Fibroblast of pulmonary artery (primary cell): Measurements from ENCODE around the gene PMEPA1.
"Not testable (repeated sequence)": the region's sequence is repeated elsewhere in the genome, so short reads cannot be mapped to it uniquely, and the experiment has no call there.

ENCODE experiments used
- DNase-seq: peaks from one replicate; pipeline ENCODE4 v3.0.0-alpha.2; 2010; ENCODE audit warnings: low read depth
- H3K4me3 ChIP-seq: replicated peaks from 2 replicates; pipeline ENCODE4 v1.5.1; 2011; ENCODE audit warnings: low read depth, mild to moderate bottlenecking, control low read depth, low read length, moderate library complexity
- TF ChIP-seq, protein P1 (sequence below): IDR thresholded peaks from 2 replicates; pipeline ENCODE4 v1.5.1; 2011; ENCODE audit warnings: mild to moderate bottlenecking, control low read depth, low read length, inconsistent platforms; ENCODE audit errors: missing control alignments

The PMEPA1 gene

DNA sequence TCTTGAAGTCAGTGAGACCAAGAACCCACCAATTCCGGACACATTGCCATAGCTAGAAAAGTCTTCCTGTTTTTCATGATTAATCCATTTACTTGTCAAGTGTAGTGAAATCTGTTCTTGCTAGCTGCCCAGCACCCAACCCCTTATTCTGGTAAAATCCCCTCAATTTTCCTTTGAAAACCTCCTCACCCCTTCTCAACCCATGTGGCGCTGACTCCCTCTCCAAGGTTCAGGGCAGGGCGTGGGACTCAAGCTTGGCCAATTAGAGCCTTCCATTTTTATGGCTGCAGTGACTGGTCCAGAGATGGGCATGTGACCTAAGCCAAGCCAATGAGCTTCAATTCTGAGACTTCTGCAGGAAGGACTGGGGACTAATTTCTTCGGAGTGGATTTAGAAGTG lies 79.8 kb downstream of the PMEPA1 start:
- H3K4me3 ChIP-seq: no peak overlapping the region
- DNase-seq: no peak
- TF ChIP-seq, protein P1, sequence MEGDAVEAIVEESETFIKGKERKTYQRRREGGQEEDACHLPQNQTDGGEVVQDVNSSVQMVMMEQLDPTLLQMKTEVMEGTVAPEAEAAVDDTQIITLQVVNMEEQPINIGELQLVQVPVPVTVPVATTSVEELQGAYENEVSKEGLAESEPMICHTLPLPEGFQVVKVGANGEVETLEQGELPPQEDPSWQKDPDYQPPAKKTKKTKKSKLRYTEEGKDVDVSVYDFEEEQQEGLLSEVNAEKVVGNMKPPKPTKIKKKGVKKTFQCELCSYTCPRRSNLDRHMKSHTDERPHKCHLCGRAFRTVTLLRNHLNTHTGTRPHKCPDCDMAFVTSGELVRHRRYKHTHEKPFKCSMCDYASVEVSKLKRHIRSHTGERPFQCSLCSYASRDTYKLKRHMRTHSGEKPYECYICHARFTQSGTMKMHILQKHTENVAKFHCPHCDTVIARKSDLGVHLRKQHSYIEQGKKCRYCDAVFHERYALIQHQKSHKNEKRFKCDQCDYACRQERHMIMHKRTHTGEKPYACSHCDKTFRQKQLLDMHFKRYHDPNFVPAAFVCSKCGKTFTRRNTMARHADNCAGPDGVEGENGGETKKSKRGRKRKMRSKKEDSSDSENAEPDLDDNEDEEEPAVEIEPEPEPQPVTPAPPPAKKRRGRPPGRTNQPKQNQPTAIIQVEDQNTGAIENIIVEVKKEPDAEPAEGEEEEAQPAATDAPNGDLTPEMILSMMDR: no peak

GRCh38 chr20:57629491-57629901 lies 80.3 kb downstream of the PMEPA1 start:
- H3K4me3 ChIP-seq, DNase-seq: not testable (repeated sequence)

DNA sequence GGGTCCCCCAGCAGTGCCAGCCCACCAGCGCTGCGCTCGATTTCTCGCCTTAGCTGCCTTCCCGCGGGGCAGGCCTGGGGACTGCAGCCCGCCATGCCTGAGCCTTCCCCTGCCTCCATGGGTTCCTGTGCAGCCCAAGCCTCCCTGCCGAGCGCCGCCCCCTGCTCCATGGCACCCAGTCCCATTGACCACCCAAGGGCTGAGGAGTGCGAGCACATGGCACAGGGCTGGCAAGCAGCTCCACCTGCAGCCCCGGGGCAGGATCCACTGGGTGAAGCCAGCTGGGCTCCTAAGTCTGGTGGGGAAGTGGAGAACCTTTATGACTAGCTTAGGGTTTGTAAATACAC lies 80.9 kb downstream of the PMEPA1 start:
- not testable (repeated sequence) for DNase-seq, H3K4me3 ChIP-seq

DNA sequence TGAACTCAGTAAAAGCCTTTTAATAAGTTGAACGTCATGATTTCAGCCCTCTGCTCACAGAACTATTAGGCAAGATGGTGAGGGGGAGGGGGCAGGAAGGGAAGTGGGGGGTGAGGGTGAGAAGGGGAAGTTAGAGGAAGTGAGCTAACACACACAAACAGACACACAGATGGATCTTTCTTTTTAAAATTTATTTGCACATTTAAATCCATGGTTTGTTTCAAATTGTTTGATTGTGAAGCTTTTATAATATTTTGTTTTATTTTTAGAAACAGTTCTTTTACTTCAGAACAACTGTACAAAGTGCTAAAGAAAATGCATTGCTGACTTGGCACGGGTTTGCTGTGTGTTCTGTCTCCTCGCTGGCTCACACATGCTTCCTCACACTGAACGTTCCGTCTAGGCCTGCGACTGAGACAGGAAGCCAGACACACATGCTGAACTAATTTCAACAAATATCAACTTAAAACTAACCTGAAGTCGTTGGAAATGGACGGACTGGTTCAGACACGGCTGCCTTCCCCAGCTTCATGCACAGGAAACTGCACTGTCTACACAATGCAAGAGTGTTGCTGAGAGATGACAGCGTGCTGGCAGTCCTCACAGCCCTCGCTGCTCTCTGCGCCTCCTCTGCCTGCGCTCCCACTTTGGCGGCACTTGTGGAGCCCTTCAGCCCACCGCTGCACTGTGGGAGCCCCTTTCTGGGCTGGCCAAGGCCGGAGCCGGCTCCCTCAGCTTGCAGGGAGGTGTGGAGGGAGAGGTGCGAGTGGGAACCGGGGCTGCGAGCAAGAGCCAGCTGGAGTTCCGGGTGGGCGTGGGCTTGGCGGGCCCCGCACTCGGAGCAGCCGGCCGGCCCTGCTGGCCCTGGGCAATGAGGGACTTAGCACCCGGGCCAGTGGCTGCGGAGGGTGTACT lies 81.5 kb downstream of the PMEPA1 start:
- TF ChIP-seq, protein P1: no peak
- peak; percentile 87 for DNase-seq
- no peak overlapping the region for H3K4me3 ChIP-seq

DNA sequence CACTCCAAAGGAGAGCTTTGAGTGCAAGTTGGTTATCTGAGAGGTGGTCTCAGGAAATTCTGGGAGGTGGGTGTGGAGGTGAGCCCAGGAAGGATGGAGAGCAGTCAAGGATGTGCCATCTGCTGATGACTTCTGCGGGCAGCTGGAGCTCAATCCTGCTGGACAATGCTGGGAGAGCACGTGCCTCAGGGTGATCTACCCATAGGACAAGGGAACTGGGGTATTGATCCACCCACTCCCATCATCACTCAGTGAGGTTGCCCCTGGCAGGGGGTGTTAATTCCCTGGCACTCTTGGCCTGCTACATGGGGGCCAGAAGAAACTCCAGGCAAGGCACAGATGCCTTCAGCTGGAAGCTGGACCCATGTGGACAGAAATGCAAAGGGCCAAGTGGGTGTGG lies 82.5 kb downstream of the PMEPA1 start:
- no peak overlapping the region for H3K4me3 ChIP-seq
- no peak for DNase-seq
- TF ChIP-seq, protein P1: no peak

GRCh38 chr20:57625978-57626377 lies 83.8 kb downstream of the PMEPA1 start:
- no peak for DNase-seq
- H3K4me3 ChIP-seq: no peak overlapping the region
- TF ChIP-seq, protein P1: no peak

- no peak overlapping the region for H3K4me3 ChIP-seq
- TF ChIP-seq, protein P1: no peak
- DNase-seq: no peak
These were observed 84.4 kb downstream of the PMEPA1 start for GRCh38 chr20:57625181-57625958.
